HepG2 (cell line): ENCODE data around the gene KCNK17. TPM values are rescaled to one million over a fixed set of nuclear protein-coding genes. Genes with fewer than 3 reads are reported as not detected.

Experiments used
- ATAC-seq: fragments of 200-7000 bp; cut with Tn5 transposase; 3 replicates; pipeline ENCODE4 v1.9.1; 2020; ENCODE audit warnings: mild to moderate bottlenecking, moderate library complexity
- BruUV-seq: library from RNA; stranded (reverse); fragments of 400-500 nt; replicated peaks from 2 replicates; lab custom pipeline; 2021; lab: Mats Ljungman, UMichigan
- CTCF ChIA-PET: fragments of 300-600 bp; formaldehyde crosslinking; extraction: SDS; loops from one replicate; lab custom pipeline; 2021; ENCODE audit warnings: low total read pairs, inconsistent platforms, low intra/inter-chr PET ratio; lab: Yijun Ruan, JAX
- POLR2A ChIA-PET: fragments of 350-600 bp; sonication (Branson Sonifier 250); formaldehyde crosslinking; loops from one replicate; lab custom pipeline; 2020; ENCODE audit warnings: antibody characterized with exemption, inconsistent platforms; lab: Yijun Ruan, JAX
- DNase-seq: peaks from one replicate; pipeline ENCODE4 v3.0.0-alpha.2; 2015; ENCODE audit warnings: low spot score
- FAIRE-seq: peaks from 3 replicates; lab custom pipeline; 2011; peaks lifted over from hg19 to GRCh38; lab: Jason Lieb, UNC
- H2AFZ ChIP-seq: one replicate; pipeline ENCODE4 v1.6.1; 2011; ENCODE audit warnings: low read length, inconsistent platforms
- H3K27ac ChIP-seq: fragments of 300-600 bp; 3 replicates; pipeline ENCODE4 v1.8.0; 2011; ENCODE audit warnings: mixed run types, mild to moderate bottlenecking, mixed read lengths, low read length, inconsistent platforms; ENCODE audit not compliant: insufficient read depth; ENCODE audit errors: extremely low read length
- H3K27me3 ChIP-seq, 2 experiments: fragments of 200-600 bp in 1 of 2; 2 replicates in 1 of 2; 3 replicates in 1 of 2; pipeline versions ENCODE4 v1.6.0 to v1.8.0; 2011; ENCODE audit warnings: low read length in 2 of 2, mild to moderate bottlenecking in 2 of 2, moderate library complexity in 2 of 2, inconsistent platforms in 1 of 2; ENCODE audit not compliant: insufficient read depth in 2 of 2, control insufficient read depth in 1 of 2
- H3K36me3 ChIP-seq, 2 experiments: fragments of 200-600 bp in 1 of 2; replicated peaks in 1 of 2; 2 replicates in 1 of 2; 3 replicates in 1 of 2; pipeline versions ENCODE4 v1.5.1 to v1.8.0; 2011; ENCODE audit warnings: low read length in 2 of 2, inconsistent platforms in 1 of 2; ENCODE audit not compliant: insufficient read depth in 2 of 2, control insufficient read depth in 1 of 2
- H3K4me1 ChIP-seq: 2 replicates; pipeline ENCODE4 v1.5.1; 2012; ENCODE audit warnings: low read length, inconsistent platforms; ENCODE audit not compliant: insufficient read depth
- H3K4me2 ChIP-seq: 2 replicates; pipeline ENCODE4 v1.6.0; 2011; ENCODE audit warnings: low read depth, low read length, inconsistent platforms
- H3K4me3 ChIP-seq, 3 experiments: fragments of 200-600 bp in 1 of 3; sonication (generic), shearing (Covaris generic) in 1 of 3; replicated peaks in 1 of 3; 2 replicates each; pipeline ENCODE4 v1.5.1; 2011 to 2016; ENCODE audit warnings: low read length in 3 of 3, inconsistent platforms in 2 of 3, low read depth in 2 of 3, mild to moderate bottlenecking in 2 of 3, control low read depth in 1 of 3, mixed read lengths in 1 of 3; ENCODE audit not compliant: insufficient read depth in 1 of 3
- H3K79me2 ChIP-seq: one replicate; pipeline ENCODE4 v1.6.1; 2011; ENCODE audit warnings: low read length, inconsistent platforms; ENCODE audit not compliant: insufficient read depth
- H3K9ac ChIP-seq: 2 replicates; pipeline ENCODE4 v1.6.0; 2011; ENCODE audit warnings: mild to moderate bottlenecking, low read depth, low read length, inconsistent platforms; ENCODE audit not compliant: insufficient read depth
- H3K9me3 ChIP-seq: 2 replicates; pipeline ENCODE4 v1.5.1; 2012; ENCODE audit warnings: mild to moderate bottlenecking, low read length
- H4K20me1 ChIP-seq: 2 replicates; pipeline ENCODE4 v1.6.0; 2011; ENCODE audit warnings: inconsistent platforms, mild to moderate bottlenecking, low read length, moderate library complexity; ENCODE audit not compliant: insufficient read depth
- AHDC1 ChIP-seq: sonication (generic); formaldehyde crosslinking; IDR thresholded peaks from 2 replicates; pipeline ENCODE4 v1.5.1; 2020; ENCODE audit warnings: mild to moderate bottlenecking, missing genetic modification reagents, borderline replicate concordance
- E2F1 ChIP-seq: sonication (generic); formaldehyde crosslinking; IDR thresholded peaks from 2 replicates; pipeline ENCODE4 v1.5.0; 2020; ENCODE audit warnings: missing genetic modification reagents
- KAT8 ChIP-seq: IDR thresholded peaks from 2 replicates; pipeline ENCODE4 v1.6.1; 2016; ENCODE audit warnings: missing genetic modification reagents, missing compliant biosample characterization
- MAFK ChIP-seq, 2 experiments: IDR thresholded peaks in 1 of 2; conservative IDR thresholded peaks in 1 of 2; 2 replicates each; pipeline ENCODE4 v1.6.1; 2011; ENCODE audit warnings: improper control_type of control experiment in 2 of 2, low read length in 2 of 2
- MAZ ChIP-seq, 2 experiments: sonication (generic) in 1 of 2; formaldehyde crosslinking in 1 of 2; IDR thresholded peaks; 2 replicates each; pipeline versions ENCODE4 v1.5.0 to v1.6.1; 2012 to 2020; ENCODE audit warnings: low read depth in 2 of 2, mild to moderate bottlenecking in 2 of 2, borderline replicate concordance in 1 of 2, improper control_type of control experiment in 1 of 2, low read length in 1 of 2, missing genetic modification reagents in 1 of 2, moderate library complexity in 1 of 2
- MTF2 ChIP-seq: sonication (generic); formaldehyde crosslinking; IDR thresholded peaks from 2 replicates; pipeline ENCODE4 v1.5.0; 2020; ENCODE audit warnings: missing genetic modification reagents, borderline replicate concordance
- NFE2L2 ChIP-seq: fragments of 150-350 bp; IDR thresholded peaks from 2 replicates; pipeline ENCODE4 v1.6.1; 2014; ENCODE audit warnings: low read length
- SRSF4 ChIP-seq: fragments of 200-400 bp; formaldehyde crosslinking; IDR thresholded peaks from one replicate; pipeline ENCODE4 v1.6.1; 2018; ENCODE audit warnings: mild to moderate bottlenecking, low read depth, low read length, moderate library complexity; ENCODE audit not compliant: poor library complexity, severe bottlenecking
- TFDP2 ChIP-seq: sonication (generic); formaldehyde crosslinking; IDR thresholded peaks from 2 replicates; pipeline ENCODE4 v1.4.0; 2020; ENCODE audit warnings: missing genetic modification reagents
- ZBTB39 ChIP-seq: sonication (generic); formaldehyde crosslinking; IDR thresholded peaks from 2 replicates; pipeline ENCODE4 v1.5.0; 2020; ENCODE audit warnings: missing genetic modification reagents
- ZBTB8A ChIP-seq: sonication (generic); formaldehyde crosslinking; IDR thresholded peaks from 2 replicates; pipeline ENCODE4 v1.4.0; 2020; ENCODE audit warnings: mild to moderate bottlenecking, low read depth, missing genetic modification reagents, borderline replicate concordance
- ZNF12 ChIP-seq: sonication (generic); formaldehyde crosslinking; IDR thresholded peaks from 2 replicates; pipeline ENCODE4 v1.5.0; 2020; ENCODE audit warnings: missing genetic modification reagents
- ZNF30 ChIP-seq: sonication (generic); formaldehyde crosslinking; IDR thresholded peaks from 2 replicates; pipeline ENCODE4 v1.5.0; 2020; ENCODE audit warnings: mild to moderate bottlenecking, missing genetic modification reagents
- WGBS: methylation state at CpG from one replicate; pipeline ENCODE4 v1.1.6; 2017; ENCODE audit warnings: low lambda C conversion rate; 5-methylcytosine and 5-hydroxymethylcytosine counted together
- in situ Hi-C: cut with HindIII; loops from 2 replicates; pipeline ENCODE4 v1.10.0; 2017; ENCODE audit warnings: low pct_unique_long_range_greater_than_20kb; ENCODE audit not compliant: extremely low pct_ligation_motif_present
- intact Hi-C: fragments of 100-400 bp; cut with micrococcal nuclease; formaldehyde crosslinking; loops from one replicate; pipeline ENCODE4 v1.10.0; 2022; ENCODE audit not compliant: unreplicated experiment
- polyA plus RNA-seq, 8 experiments: library from polyadenylated mRNA; depleted of rRNA in 3 of 8; stranded (reverse) in 7 of 8; unstranded in 1 of 8; fragments of >200 nt; fragmentation: Illumina TruSeq in 4 of 8; extraction: Trizol in 4 of 8; gene quantifications; 2 replicates each; pipeline versions ENCODE4 v1.2.1 to v1.2.3, GENCODE V29; 2011 to 2016; ENCODE audit warnings: low read depth in 4 of 8, missing spikeins in 1 of 8, mixed read lengths in 1 of 8; ENCODE audit not compliant: insufficient read depth in 1 of 8
- total RNA-seq, 5 experiments: library from RNA; depleted of rRNA; stranded (reverse); fragments of >200 nt; fragmentation: Illumina TruSeq; extraction: Trizol; gene quantifications; 2 replicates each; pipeline ENCODE4 v1.2.3, GENCODE V29; 2016; ENCODE audit warnings: low read depth in 1 of 5

KCNK17 gene
- total and polyA plus RNA-seq, 2 of the 13 experiments (the other 11 are each of a cell fraction or from before 2014, with no cell fraction given), result not detected

GRCh38 chr6:39341352-39341751, 27.1 kb upstream of the KCNK17 start:
- H3K36me3 ChIP-seq, result no peaks in the 10 kb centered on the region
- H4K20me1 ChIP-seq, result no peaks in the 10 kb centered on the region
- DNase-seq (no peak), FAIRE-seq (no peak), ATAC-seq (no peak)
- intact Hi-C loops (no loop called here), in situ Hi-C loops (no loop called here)
- TF ChIP-seq KAT8 (CRISPR knock-in tag) (no peak), ZNF12 (CRISPR knock-in tag) (no peak), MAZ (IDR thresholded peaks at IDR 0.05; ENCODE audit: borderline replicate concordance, low read depth, low read length) (no peak), MAZ (CRISPR knock-in tag; IDR thresholded peaks at IDR 0.05; ENCODE audit: low read depth) (no peak), SRSF4 (no peak), E2F1 (no peak), MTF2 (no peak), AHDC1 (CRISPR knock-in tag) (no peak), TFDP2 (CRISPR knock-in tag) (no peak), ZBTB8A (CRISPR knock-in tag) (no peak), ZNF30 (CRISPR knock-in tag) (no peak), NFE2L2 (peak; percentile 76), ZBTB39 (CRISPR knock-in tag) (no peak), MAFK (conservative IDR thresholded peaks at IDR 0.05 in 1 of 2, IDR thresholded peaks at IDR 0.05 in 1 of 2; ENCODE audit: low read length in 2 of 2) (peak in 1 of 2 experiments; percentile 40; a peak in 1 of 4 replicates)
- no peak overlapping the region for H3K9ac ChIP-seq
- H2AFZ ChIP-seq, result no peak overlapping the region
- WGBS, result 11% methylated on average over 3 of the region's 3 CpGs
- no peak overlapping the region for H3K4me3 ChIP-seq
- H3K27ac ChIP-seq, result no peak overlapping the region
- H3K4me1 ChIP-seq, result no peaks in the 10 kb centered on the region
- ChIA-PET CTCF (no interaction called here), POLR2A (no interaction called here)
- no peaks in the 10 kb centered on the region for H3K9me3 ChIP-seq
- BruUV-seq, result no TSS peak
- H3K27me3 ChIP-seq, result no peaks in the 10 kb centered on the region; a peak in 1 of 5 replicates
- H3K4me2 ChIP-seq, result no peak overlapping the region
- H3K79me2 ChIP-seq, result no peaks in the 10 kb centered on the region
